Neural progenitor cell (in vitro differentiated cells): ENCODE measurements around the gene RMDN2. TPM values are rescaled to one million over a fixed set of nuclear protein-coding genes. Genes with fewer than 3 reads are reported as not detected.
"Not testable (repeated sequence)": the region's sequence is repeated elsewhere in the genome, so short reads cannot be mapped to it uniquely, and the experiment has no call there.

Experiments used
- DNase-seq: peaks from one replicate; pipeline ENCODE4 v3.0.0-alpha.2; 2016; ENCODE audit warnings: low spot score
- H2AFZ ChIP-seq: fragments of 200-600 bp; sonication (generic); replicated peaks from 2 replicates; pipeline ENCODE4 v1.6.1; 2016; ENCODE audit warnings: antibody characterized with exemption
- H3F3A ChIP-seq: fragments of 200-600 bp; sonication (generic); 2 replicates; pipeline ENCODE4 v1.6.1; 2016; ENCODE audit warnings: antibody characterized with exemption, low read depth
- H3K27ac ChIP-seq: fragments of 200-600 bp; sonication (generic); 2 replicates; pipeline ENCODE4 v1.5.1; 2016; ENCODE audit warnings: mild to moderate bottlenecking
- H3K27me3 ChIP-seq: fragments of 200-600 bp; sonication (generic); 2 replicates; pipeline ENCODE4 v1.6.1; 2016; ENCODE audit warnings: mild to moderate bottlenecking, moderate library complexity
- H3K36me3 ChIP-seq: fragments of 200-600 bp; sonication (generic); 2 replicates; pipeline ENCODE4 v1.5.1; 2016
- H3K4me1 ChIP-seq: fragments of 200-600 bp; sonication (generic); 2 replicates; pipeline ENCODE4 v1.6.1; 2016; ENCODE audit warnings: mixed run types
- H3K4me2 ChIP-seq: fragments of 200-600 bp; sonication (generic); 2 replicates; pipeline ENCODE4 v1.6.1; 2016
- H3K4me3 ChIP-seq: fragments of 200-600 bp; sonication (generic); 2 replicates; pipeline ENCODE4 v1.5.1; 2016
- H3K79me2 ChIP-seq: fragments of 200-600 bp; sonication (generic); 2 replicates; pipeline ENCODE4 v1.6.1; 2016; ENCODE audit warnings: low read depth
- H3K9ac ChIP-seq: fragments of 200-600 bp; sonication (generic); 2 replicates; pipeline ENCODE4 v1.6.1; 2016
- H3K9me3 ChIP-seq: fragments of 200-600 bp; sonication (generic); 2 replicates; pipeline ENCODE4 v1.5.1; 2016; ENCODE audit warnings: low read depth
- H4K20me1 ChIP-seq: fragments of 200-600 bp; sonication (generic); 2 replicates; pipeline ENCODE4 v1.6.1; 2016; ENCODE audit warnings: low read depth
- H3K27ac Mint-ChIP-seq: 3 replicates; pipeline ENCODE4 v1.8.0; 2021; ENCODE audit warnings: mixed read lengths
- H3K27me3 Mint-ChIP-seq: 2 replicates; pipeline ENCODE4 v1.8.0; 2022; ENCODE audit warnings: low read depth, mild to moderate bottlenecking, inconsistent platforms, moderate library complexity, mixed read lengths; ENCODE audit not compliant: insufficient read depth
- H3K36me3 Mint-ChIP-seq: 3 replicates; pipeline ENCODE4 v1.8.0; 2021; ENCODE audit warnings: mixed read lengths
- H3K4me1 Mint-ChIP-seq: 3 replicates; pipeline ENCODE4 v1.8.0; 2021; ENCODE audit warnings: mixed read lengths
- H3K4me3 Mint-ChIP-seq: 3 replicates; pipeline ENCODE4 v1.8.0; 2021; ENCODE audit warnings: mild to moderate bottlenecking, moderate library complexity, mixed read lengths
- H3K9me3 Mint-ChIP-seq: 3 replicates; pipeline ENCODE4 v1.8.0; 2020; ENCODE audit warnings: mixed read lengths
- EZH2 ChIP-seq: fragments of 200-600 bp; sonication (generic); IDR thresholded peaks from 2 replicates; pipeline ENCODE4 v1.6.1; 2017; ENCODE audit warnings: antibody characterized with exemption, mild to moderate bottlenecking, moderate library complexity
- EZH2phosphoT487 ChIP-seq: fragments of 200-600 bp; sonication (generic); IDR thresholded peaks from 2 replicates; pipeline ENCODE4 v1.6.1; 2017; ENCODE audit warnings: antibody characterized with exemption
- total RNA-seq: library from RNA; depleted of rRNA; stranded (reverse); fragments of >200 nt; gene quantifications from 2 replicates; pipeline ENCODE4 v1.2.3, GENCODE V29; 2015; ENCODE audit warnings: low replicate concordance
- TF ChIP-seq, protein P1 (sequence below): fragments of 200-600 bp; sonication (generic); IDR thresholded peaks from 2 replicates; pipeline ENCODE4 v1.5.1; 2017; ENCODE audit warnings: antibody characterized with exemption, mild to moderate bottlenecking

Gene RMDN2
- total RNA-seq, 1 donor from 2014 or later, result 10.3 TPM

DNA sequence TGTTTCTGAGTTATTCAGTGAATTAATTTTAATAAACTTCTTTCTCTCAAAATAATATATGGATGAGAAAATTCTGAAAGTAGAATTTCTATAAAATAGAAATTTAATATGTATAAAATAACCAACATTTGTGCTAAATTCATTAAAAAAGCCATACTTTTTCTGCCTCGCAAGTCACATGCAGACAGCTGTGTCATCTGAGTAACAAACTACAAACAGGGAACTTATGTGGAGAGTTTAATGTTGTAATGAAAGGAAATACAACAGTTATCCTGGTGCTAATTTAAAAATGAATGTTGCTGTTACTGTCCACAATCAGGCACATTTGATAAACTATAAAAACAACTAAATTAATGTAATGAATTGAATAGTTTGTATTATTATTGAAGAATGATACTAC is 22.2 kb downstream of the RMDN2 start:
- H3K27me3 Mint-ChIP-seq, result no peaks in the 10 kb centered on the region
- Histone ChIP-seq H3K9me3 (no peaks in the 10 kb centered on the region), H3K9ac (no peak overlapping the region), H3K27me3 (no peaks in the 10 kb centered on the region), H3K4me3 (no peak overlapping the region), H3K27ac (no peak overlapping the region), H4K20me1 (no peaks in the 10 kb centered on the region), H3K4me1 (no peaks in the 10 kb centered on the region), H3K36me3 (no peaks in the 10 kb centered on the region), H2AFZ (no peak overlapping the region), H3K79me2 (no peaks in the 10 kb centered on the region), H3K4me2 (no peak overlapping the region), H3F3A (no peaks in the 10 kb centered on the region)
- H3K36me3 Mint-ChIP-seq, result no peaks in the 10 kb centered on the region
- H3K27ac Mint-ChIP-seq, result no peak overlapping the region
- DNase-seq, result no peak
- no peaks in the 10 kb centered on the region for H3K4me1 Mint-ChIP-seq
- TF ChIP-seq EZH2phosphoT487 (no peak), EZH2 (no peak)
- TF ChIP-seq, protein P1, sequence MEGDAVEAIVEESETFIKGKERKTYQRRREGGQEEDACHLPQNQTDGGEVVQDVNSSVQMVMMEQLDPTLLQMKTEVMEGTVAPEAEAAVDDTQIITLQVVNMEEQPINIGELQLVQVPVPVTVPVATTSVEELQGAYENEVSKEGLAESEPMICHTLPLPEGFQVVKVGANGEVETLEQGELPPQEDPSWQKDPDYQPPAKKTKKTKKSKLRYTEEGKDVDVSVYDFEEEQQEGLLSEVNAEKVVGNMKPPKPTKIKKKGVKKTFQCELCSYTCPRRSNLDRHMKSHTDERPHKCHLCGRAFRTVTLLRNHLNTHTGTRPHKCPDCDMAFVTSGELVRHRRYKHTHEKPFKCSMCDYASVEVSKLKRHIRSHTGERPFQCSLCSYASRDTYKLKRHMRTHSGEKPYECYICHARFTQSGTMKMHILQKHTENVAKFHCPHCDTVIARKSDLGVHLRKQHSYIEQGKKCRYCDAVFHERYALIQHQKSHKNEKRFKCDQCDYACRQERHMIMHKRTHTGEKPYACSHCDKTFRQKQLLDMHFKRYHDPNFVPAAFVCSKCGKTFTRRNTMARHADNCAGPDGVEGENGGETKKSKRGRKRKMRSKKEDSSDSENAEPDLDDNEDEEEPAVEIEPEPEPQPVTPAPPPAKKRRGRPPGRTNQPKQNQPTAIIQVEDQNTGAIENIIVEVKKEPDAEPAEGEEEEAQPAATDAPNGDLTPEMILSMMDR, result no peak
- H3K9me3 Mint-ChIP-seq, result no peaks in the 10 kb centered on the region
- H3K4me3 Mint-ChIP-seq, result no peak overlapping the region

DNA sequence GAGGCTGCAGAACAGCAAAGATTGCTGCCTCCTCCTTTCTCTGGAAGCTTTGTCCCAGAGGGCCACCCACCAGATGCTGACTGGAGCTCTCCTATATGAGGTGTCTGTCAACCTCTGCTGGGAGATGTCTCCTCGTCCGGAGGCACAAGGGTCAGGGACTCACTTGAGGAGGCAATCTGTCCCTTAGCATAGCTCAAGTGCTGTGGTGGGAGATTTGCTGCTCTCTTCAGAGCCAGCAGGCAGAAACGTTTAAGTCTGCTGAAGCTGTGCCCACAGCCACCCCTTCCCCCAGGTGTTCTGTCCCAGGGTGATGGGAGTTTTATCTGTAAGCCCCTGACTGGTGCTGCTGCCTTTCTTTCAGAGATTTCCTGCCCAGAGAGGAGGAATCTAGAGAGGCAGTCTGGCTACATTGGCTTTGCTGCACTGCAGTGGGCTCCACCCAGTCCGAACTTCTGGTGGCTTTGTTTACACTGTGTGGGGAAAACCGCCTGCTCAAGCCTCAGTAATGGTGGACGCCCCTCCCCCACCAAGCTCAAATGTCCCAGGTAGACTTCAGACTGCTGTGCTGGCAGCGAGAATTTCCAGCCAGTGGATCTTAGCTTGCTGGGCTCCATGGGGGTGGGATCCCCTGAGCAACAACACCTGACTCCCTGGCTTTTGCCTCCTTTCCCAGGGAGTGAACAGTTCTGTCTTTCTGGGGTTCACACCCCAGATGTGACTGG is 37.1 kb downstream of the RMDN2 start:
- H3K27me3 Mint-ChIP-seq, H3K4me1 Mint-ChIP-seq, H3K27ac Mint-ChIP-seq, H3K4me3 ChIP-seq, H4K20me1 ChIP-seq, H3F3A ChIP-seq, H3K9ac ChIP-seq, H3K4me3 Mint-ChIP-seq, H3K4me2 ChIP-seq, H3K27ac ChIP-seq, H3K79me2 ChIP-seq, H3K4me1 ChIP-seq, H3K36me3 ChIP-seq, DNase-seq, H3K9me3 ChIP-seq, H3K36me3 Mint-ChIP-seq, H3K27me3 ChIP-seq: not testable (repeated sequence)
- peak overlapping the region; percentile 52 for H2AFZ ChIP-seq
- H3K9me3 Mint-ChIP-seq, result peaks cover 52% of the 10 kb centered on the region

DNA sequence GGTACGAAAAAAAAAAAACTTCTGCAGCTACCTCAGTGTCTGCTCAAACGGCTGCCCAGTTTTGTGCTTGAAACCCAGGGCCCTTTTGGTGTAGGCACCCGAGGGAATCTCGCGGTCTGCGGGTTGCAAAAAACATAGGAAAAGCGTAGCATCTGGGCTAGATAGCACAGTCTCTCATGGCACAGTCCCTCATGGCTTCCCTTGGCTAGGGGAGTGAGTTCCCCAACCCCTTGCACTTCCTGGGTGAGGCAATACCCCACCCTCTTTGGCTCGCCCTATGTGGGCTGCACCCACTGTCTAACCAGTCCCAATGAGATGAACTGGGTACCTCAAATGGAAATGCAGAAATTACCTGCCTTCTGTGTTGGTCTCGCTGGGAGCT is 37.6 kb downstream of the RMDN2 start:
- H3K4me3 Mint-ChIP-seq, H3K4me1 Mint-ChIP-seq, H3K9me3 ChIP-seq, H3K36me3 ChIP-seq, H3K36me3 Mint-ChIP-seq, H3K9ac ChIP-seq, H3K27ac ChIP-seq, DNase-seq, H4K20me1 ChIP-seq, H3K4me1 ChIP-seq, H3F3A ChIP-seq, H3K27me3 ChIP-seq, H3K79me2 ChIP-seq, H3K4me3 ChIP-seq, H3K27me3 Mint-ChIP-seq, H3K4me2 ChIP-seq: not testable (repeated sequence)
- peak overlapping the region; percentile 33 for H3K27ac Mint-ChIP-seq
- H2AFZ ChIP-seq, result peak overlapping the region; percentile 52
- peaks cover 50% of the 10 kb centered on the region for H3K9me3 Mint-ChIP-seq

DNA sequence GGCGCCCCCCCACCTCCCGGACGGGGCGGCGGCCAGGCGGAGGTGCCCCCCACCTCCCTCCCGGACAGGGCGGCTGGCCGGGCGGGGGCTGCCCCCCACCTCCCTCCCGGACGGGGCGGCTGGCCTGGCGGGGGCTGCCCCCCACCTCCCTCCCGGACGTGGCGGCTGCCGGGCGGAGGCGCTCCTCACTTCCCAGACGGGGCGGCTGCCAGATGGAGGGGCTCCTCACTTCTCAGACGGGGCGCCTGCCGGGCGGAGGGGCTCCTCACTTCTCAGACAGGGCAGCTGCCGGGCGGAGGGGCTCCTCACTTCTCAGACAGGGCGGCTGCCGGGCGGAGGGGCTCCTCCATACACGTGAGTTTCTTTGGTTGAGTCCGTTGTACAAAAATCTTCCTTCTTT is 38.8 kb downstream of the RMDN2 start:
- H3K27ac ChIP-seq, H3K4me1 Mint-ChIP-seq, H3K27me3 Mint-ChIP-seq, H3K27me3 ChIP-seq, H2AFZ ChIP-seq, DNase-seq, H3K4me1 ChIP-seq, H4K20me1 ChIP-seq, H3K4me2 ChIP-seq, H3K27ac Mint-ChIP-seq, H3K9me3 ChIP-seq, H3F3A ChIP-seq, H3K4me3 ChIP-seq, H3K79me2 ChIP-seq, H3K36me3 ChIP-seq, H3K9ac ChIP-seq, H3K36me3 Mint-ChIP-seq, H3K4me3 Mint-ChIP-seq: not testable (repeated sequence)
- peaks cover 43% of the 10 kb centered on the region for H3K9me3 Mint-ChIP-seq

DNA sequence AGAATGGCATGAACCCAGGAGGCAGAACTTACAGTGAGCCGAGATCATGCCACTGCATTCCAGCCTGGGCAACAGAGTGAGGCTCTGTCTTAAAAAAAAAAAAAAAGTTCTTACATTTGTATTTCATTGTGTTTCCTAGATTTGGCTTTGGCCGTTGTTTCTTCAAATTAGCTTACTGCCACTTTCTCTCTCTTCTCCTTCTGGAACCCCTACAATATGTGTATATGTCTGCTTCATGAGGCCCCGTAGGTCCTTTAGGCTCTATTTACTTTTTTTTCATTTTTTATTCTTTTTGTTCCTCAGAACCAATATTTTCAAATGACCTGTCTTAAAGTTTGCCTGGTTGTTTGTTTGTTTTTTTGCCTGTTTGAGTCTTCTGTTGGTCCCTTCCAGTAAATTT is 41.2 kb downstream of the RMDN2 start:
- Histone ChIP-seq H3K4me3 (no peak overlapping the region), H3K79me2 (no peaks in the 10 kb centered on the region), H3K27me3 (no peaks in the 10 kb centered on the region), H3K4me2 (no peak overlapping the region), H2AFZ (no peak overlapping the region), H3K27ac (no peak overlapping the region), H3F3A (no peaks in the 10 kb centered on the region), H3K36me3 (peaks cover 3% of the 10 kb centered on the region), H3K4me1 (no peaks in the 10 kb centered on the region), H3K9me3 (no peaks in the 10 kb centered on the region), H3K9ac (no peak overlapping the region), H4K20me1 (no peaks in the 10 kb centered on the region)
- Mint-ChIP-seq H3K27ac (no peak overlapping the region), H3K4me1 (peaks cover 7% of the 10 kb centered on the region), H3K9me3 (peaks cover 26% of the 10 kb centered on the region), H3K27me3 (no peaks in the 10 kb centered on the region), H3K4me3 (no peak overlapping the region), H3K36me3 (peaks cover 5% of the 10 kb centered on the region)
- no peak for TF ChIP-seq EZH2
- no peak for TF ChIP-seq EZH2phosphoT487
- TF ChIP-seq, protein P1, result no peak
- DNase-seq, result no peak
